Thoracic aorta (tissue), 2 donors: ENCODE measurements around the gene CUL5. TPM values are rescaled to one million over a fixed set of nuclear protein-coding genes. Genes with fewer than 3 reads are reported as not detected.

Source experiments
- ATAC-seq: fragments of 150-250 bp; one replicate; pipeline ENCODE4 v1.8.0; 2017; ENCODE audit warnings: low read depth; ENCODE audit not compliant: insufficient number of reproducible peaks, low FRiP score
- DNase-seq: peaks from one replicate; pipeline ENCODE4 v3.0.0-alpha.2; 2020; ENCODE audit warnings: low spot score
- H3K27ac ChIP-seq, 2 donors: fragments of 200-600 bp; sonication (generic); 1 replicate in 1 of 2; 2 replicates in 1 of 2; pipeline ENCODE4 v1.5.1; 2016; ENCODE audit warnings: mild to moderate bottlenecking in 2 of 2, moderate library complexity in 2 of 2
- H3K27me3 ChIP-seq: fragments of 200-600 bp; sonication (generic); replicated peaks from 2 replicates; pipeline ENCODE4 v1.6.0; 2016; ENCODE audit warnings: mild to moderate bottlenecking; ENCODE audit not compliant: insufficient read depth
- H3K36me3 ChIP-seq: fragments of 200-600 bp; sonication (generic); one replicate; pipeline ENCODE4 v1.5.1; 2016
- H3K4me1 ChIP-seq, 2 donors: fragments of 200-600 bp; sonication (generic); 1 replicate in 1 of 2; 2 replicates in 1 of 2; pipeline versions ENCODE4 v1.5.1 to v1.6.0; 2016; ENCODE audit warnings: low read depth in 2 of 2, mild to moderate bottlenecking in 1 of 2; ENCODE audit not compliant: control insufficient read depth in 1 of 2
- H3K4me3 ChIP-seq: fragments of 200-600 bp; sonication (generic); 2 replicates; pipeline ENCODE4 v1.5.1; 2016; ENCODE audit warnings: mild to moderate bottlenecking
- H3K9me3 ChIP-seq: fragments of 200-600 bp; sonication (generic); 2 replicates; pipeline ENCODE4 v1.5.1; 2016
- total RNA-seq, 2 donors: library from RNA; depleted of rRNA; stranded (reverse); fragments of >200 nt; gene quantifications; one replicate each; pipeline versions ENCODE4 v1.1.0 to v1.2.3, GENCODE V29; 2016
- TF ChIP-seq, protein P1 (sequence below): fragments of 200-600 bp; sonication (generic); IDR thresholded peaks from one replicate; pipeline ENCODE4 v1.5.1; 2019; ENCODE audit warnings: antibody characterized with exemption

Gene CUL5
- total RNA-seq, 2 donors from 2014 or later: 22.7 to 27.0 TPM

DNA sequence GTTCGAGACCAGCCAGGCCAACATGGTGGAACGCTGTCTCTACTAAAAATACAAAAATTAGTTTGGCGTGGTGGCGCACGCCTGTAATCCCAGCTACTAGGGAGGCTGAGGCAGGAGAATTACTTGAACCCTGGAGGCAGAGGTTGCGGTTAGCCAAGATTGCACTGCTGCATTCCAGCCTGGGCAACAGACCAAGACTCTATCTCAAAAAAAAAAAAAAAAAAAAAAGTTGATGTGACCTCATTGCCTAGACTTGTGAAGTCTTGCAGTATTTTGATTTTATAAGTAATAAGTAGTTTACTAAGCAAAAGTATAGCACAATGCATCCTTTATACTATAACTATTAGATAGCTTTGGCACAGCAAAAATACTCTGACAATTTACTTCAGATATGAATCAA, 9.9 kb upstream of the CUL5 start:
- Histone ChIP-seq H3K27me3 (no peaks in the 10 kb centered on the region), H3K4me3 (no peak overlapping the region), H3K4me1 (no peaks in the 10 kb centered on the region), H3K36me3 (no peaks in the 10 kb centered on the region), H3K9me3 (no peaks in the 10 kb centered on the region), H3K27ac (no peak overlapping the region)
- no peak for ATAC-seq
- DNase-seq: no peak
- TF ChIP-seq, protein P1, sequence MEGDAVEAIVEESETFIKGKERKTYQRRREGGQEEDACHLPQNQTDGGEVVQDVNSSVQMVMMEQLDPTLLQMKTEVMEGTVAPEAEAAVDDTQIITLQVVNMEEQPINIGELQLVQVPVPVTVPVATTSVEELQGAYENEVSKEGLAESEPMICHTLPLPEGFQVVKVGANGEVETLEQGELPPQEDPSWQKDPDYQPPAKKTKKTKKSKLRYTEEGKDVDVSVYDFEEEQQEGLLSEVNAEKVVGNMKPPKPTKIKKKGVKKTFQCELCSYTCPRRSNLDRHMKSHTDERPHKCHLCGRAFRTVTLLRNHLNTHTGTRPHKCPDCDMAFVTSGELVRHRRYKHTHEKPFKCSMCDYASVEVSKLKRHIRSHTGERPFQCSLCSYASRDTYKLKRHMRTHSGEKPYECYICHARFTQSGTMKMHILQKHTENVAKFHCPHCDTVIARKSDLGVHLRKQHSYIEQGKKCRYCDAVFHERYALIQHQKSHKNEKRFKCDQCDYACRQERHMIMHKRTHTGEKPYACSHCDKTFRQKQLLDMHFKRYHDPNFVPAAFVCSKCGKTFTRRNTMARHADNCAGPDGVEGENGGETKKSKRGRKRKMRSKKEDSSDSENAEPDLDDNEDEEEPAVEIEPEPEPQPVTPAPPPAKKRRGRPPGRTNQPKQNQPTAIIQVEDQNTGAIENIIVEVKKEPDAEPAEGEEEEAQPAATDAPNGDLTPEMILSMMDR: no peak

- TF ChIP-seq, protein P1: no peak
- no peaks in the 10 kb centered on the region for H3K27me3 ChIP-seq
These were observed 8.8 kb upstream of the CUL5 start for GRCh38 chr11:107999759-108000455.

DNA sequence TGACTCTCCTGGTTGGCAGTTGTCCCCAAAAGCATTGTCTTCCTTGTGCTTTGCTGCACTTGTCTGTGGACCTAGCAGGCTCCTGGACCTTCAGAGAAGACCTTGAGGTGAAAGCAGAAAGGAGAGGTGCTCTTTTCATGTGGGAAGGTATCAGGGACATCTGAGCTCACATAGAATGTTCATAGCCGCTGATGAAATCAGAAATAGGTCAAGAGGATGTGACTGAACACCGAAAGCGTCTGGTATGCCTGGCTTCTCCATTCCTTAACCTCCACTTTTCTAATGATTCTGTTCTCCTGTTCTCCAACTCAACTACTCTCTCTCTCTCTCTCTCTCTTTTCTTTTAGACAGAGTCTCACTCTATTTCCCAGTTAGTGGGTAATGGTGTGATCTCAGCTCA, 6.2 kb upstream of the CUL5 start:
- Histone ChIP-seq H3K27me3 (no peaks in the 10 kb centered on the region), H3K27ac (no peak overlapping the region), H3K4me1 (no peaks in the 10 kb centered on the region), H3K36me3 (no peaks in the 10 kb centered on the region), H3K9me3 (no peaks in the 10 kb centered on the region), H3K4me3 (no peak overlapping the region)
- DNase-seq: no peak
- ATAC-seq: no peak
- TF ChIP-seq, protein P1: no peak

More at GRCh38 chr11:107999759-108000455, 8.8 kb upstream of the CUL5 start:
- DNase-seq (no peak), ATAC-seq (no peak)
- Histone ChIP-seq H3K9me3 (no peaks in the 10 kb centered on the region), H3K36me3 (no peaks in the 10 kb centered on the region), H3K27ac (no peak overlapping the region), H3K4me1 (no peaks in the 10 kb centered on the region), H3K4me3 (no peak overlapping the region)

- Histone ChIP-seq H3K4me3 (no peak overlapping the region), H3K27ac (no peak overlapping the region), H3K27me3 (no peaks in the 10 kb centered on the region), H3K9me3 (no peaks in the 10 kb centered on the region), H3K36me3 (no peaks in the 10 kb centered on the region), H3K4me1 (no peaks in the 10 kb centered on the region)
- TF ChIP-seq, protein P1: no peak
- DNase-seq: no peak
- no peak for ATAC-seq
These were observed 5.1 kb upstream of the CUL5 start for GRCh38 chr11:108003623-108004022.

DNA sequence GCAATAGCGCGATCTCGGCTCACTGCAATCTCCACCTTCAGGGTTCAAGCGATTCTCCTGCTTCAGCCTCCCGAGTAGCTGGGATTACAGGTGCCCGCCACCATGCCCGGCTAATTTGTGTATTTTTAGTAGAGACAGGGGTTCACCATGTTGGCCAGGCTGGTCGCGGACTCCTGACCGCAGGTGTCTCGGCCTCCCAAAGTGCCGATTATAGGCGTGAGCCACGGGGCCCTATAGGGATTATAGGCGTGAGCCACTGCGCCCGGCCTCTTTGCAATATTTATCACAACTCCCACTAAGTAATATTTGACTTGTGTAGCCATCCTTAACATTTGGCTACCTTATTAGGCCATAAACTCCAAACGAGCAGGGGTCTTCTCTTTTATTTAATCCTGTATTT, 879 bp upstream of the CUL5 start:
- DNase-seq (no peak), ATAC-seq (no peak)
- Histone ChIP-seq H3K27me3 (no peaks in the 10 kb centered on the region), H3K36me3 (no peaks in the 10 kb centered on the region), H3K4me1 (peaks cover 22 to 29% of the 10 kb centered on the region in 2 donors), H3K9me3 (no peaks in the 10 kb centered on the region), H3K4me3 (no peak overlapping the region), H3K27ac (no peak overlapping the region)
- TF ChIP-seq, protein P1: no peak
